ENCODE results near the gene SLC8A1.

Gene SLC8A1

GRCh38 chr2:40440835-40441234 lies 11.1 kb downstream of the SLC8A1 start:
- no peak for TF ChIP-seq CTCF (IDR thresholded peaks at IDR 0.05; ENCODE audit: insufficient read depth, low read length, poor library complexity, severe bottlenecking)
- DNase-seq (ENCODE audit: extremely low read depth, insufficient read length) = no peak
- Histone ChIP-seq H3K4me3 (replicated peaks; ENCODE audit: low read depth, low read length) (no peak overlapping the region), H3K27me3 (replicated peaks; ENCODE audit: control insufficient read depth, insufficient read depth, low read length) (no peaks in the 10 kb centered on the region), H3K36me3 (ENCODE audit: control insufficient read depth, insufficient read depth, low read length) (no peaks in the 10 kb centered on the region)

- no peak for DNase-seq (ENCODE audit: extremely low read depth, insufficient read length)
- H3K36me3 ChIP-seq (ENCODE audit: control insufficient read depth, insufficient read depth, low read length) = no peaks in the 10 kb centered on the region
- H3K4me3 ChIP-seq (replicated peaks; ENCODE audit: low read depth, low read length) = no peak overlapping the region
- no peak for TF ChIP-seq CTCF (IDR thresholded peaks at IDR 0.05; ENCODE audit: insufficient read depth, low read length, poor library complexity, severe bottlenecking)
- no peaks in the 10 kb centered on the region for H3K27me3 ChIP-seq (replicated peaks; ENCODE audit: control insufficient read depth, insufficient read depth, low read length)
Observed at GRCh38 chr2:40439473-40439872, 12.4 kb downstream of the SLC8A1 start.

GRCh38 chr2:40436093-40436475 lies 15.8 kb downstream of the SLC8A1 start:
- DNase-seq (ENCODE audit: extremely low read depth, insufficient read length) = no peak
- no peak for TF ChIP-seq CTCF (IDR thresholded peaks at IDR 0.05; ENCODE audit: insufficient read depth, low read length, poor library complexity, severe bottlenecking)
- H3K36me3 ChIP-seq (ENCODE audit: control insufficient read depth, insufficient read depth, low read length) = no peaks in the 10 kb centered on the region
- no peak overlapping the region for H3K4me3 ChIP-seq (replicated peaks; ENCODE audit: low read depth, low read length)
- H3K27me3 ChIP-seq (replicated peaks; ENCODE audit: control insufficient read depth, insufficient read depth, low read length) = no peaks in the 10 kb centered on the region

- no peak for TF ChIP-seq CTCF (IDR thresholded peaks at IDR 0.05; ENCODE audit: insufficient read depth, low read length, poor library complexity, severe bottlenecking)
- H3K36me3 ChIP-seq (ENCODE audit: control insufficient read depth, insufficient read depth, low read length) = no peaks in the 10 kb centered on the region
- H3K27me3 ChIP-seq (replicated peaks; ENCODE audit: control insufficient read depth, insufficient read depth, low read length) = no peaks in the 10 kb centered on the region
- DNase-seq (ENCODE audit: extremely low read depth, insufficient read length) = no peak
- no peak overlapping the region for H3K4me3 ChIP-seq (replicated peaks; ENCODE audit: low read depth, low read length)
Observed at GRCh38 chr2:40435426-40436092, 16.3 kb downstream of the SLC8A1 start.

DNA sequence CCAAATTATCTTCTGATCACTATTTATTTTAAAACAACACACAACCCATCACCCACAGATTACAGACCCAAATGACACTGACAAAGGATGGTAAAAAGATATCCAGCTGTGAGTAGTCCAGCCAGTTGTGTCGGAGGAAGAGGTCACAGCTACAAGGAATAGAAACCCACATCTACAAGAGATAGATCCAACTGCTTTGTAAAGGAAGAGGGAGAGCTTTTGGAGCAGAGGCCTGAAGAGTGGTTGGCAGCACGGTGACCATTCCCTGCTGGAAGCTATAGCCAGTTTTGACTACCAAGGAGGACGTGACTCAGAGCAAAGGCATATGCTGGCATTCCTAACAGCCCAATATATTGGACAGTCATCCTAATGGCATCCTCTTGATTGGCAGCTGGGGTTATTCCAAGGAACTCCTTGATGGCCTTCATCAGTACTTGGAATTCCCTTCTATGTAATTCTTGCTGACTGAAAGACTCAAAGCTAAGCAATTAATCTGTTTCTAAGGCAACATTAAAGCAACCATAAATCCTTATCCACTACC lies 17.1 kb downstream of the SLC8A1 start:
- Histone ChIP-seq H3K4me3 (replicated peaks; ENCODE audit: low read depth, low read length) (no peak overlapping the region), H3K27me3 (replicated peaks; ENCODE audit: control insufficient read depth, insufficient read depth, low read length) (no peaks in the 10 kb centered on the region), H3K36me3 (ENCODE audit: control insufficient read depth, insufficient read depth, low read length) (no peaks in the 10 kb centered on the region)
- DNase-seq (ENCODE audit: extremely low read depth, insufficient read length) = no peak
- TF ChIP-seq CTCF (IDR thresholded peaks at IDR 0.05; ENCODE audit: insufficient read depth, low read length, poor library complexity, severe bottlenecking) = no peak
